Fibroblast of skin of left quadriceps (primary cell): Measurements from ENCODE around the gene UBE2E2.

Experiments
- DNase-seq, 2 experiments: peaks; one replicate each; pipeline ENCODE4 v3.0.0-alpha.2; 2013; ENCODE audit warnings: low read depth in 2 of 2

UBE2E2 gene

GRCh38 chr3:23240171-23240785, 37.2 kb downstream of the UBE2E2 start:
- no peak for DNase-seq

- DNase-seq = no peak
Observed at GRCh38 chr3:23241256-23241655, 38.1 kb downstream of the UBE2E2 start.

DNA sequence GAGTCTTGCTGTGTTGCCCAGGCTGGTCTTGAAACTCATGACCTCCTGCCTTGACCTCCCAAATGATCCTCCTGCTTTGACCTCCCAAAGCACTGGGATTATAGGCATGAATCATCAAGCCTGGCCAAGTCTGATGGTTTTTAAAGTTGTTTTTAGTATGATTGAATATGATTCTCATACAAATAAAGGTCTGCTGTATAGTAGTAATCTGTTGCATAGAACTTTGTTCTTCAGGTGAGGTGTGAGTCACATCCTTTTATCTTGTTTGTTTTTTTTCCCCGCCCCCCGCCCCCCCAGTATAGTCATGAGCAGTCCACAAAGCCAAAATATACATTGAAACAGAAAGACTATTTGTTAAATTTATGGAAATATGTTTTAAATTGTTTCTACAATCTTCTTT, 39.0 kb downstream of the UBE2E2 start:
- DNase-seq = no peak

- DNase-seq = no peak
Observed at GRCh38 chr3:23244324-23245041, 41.4 kb downstream of the UBE2E2 start.

DNA sequence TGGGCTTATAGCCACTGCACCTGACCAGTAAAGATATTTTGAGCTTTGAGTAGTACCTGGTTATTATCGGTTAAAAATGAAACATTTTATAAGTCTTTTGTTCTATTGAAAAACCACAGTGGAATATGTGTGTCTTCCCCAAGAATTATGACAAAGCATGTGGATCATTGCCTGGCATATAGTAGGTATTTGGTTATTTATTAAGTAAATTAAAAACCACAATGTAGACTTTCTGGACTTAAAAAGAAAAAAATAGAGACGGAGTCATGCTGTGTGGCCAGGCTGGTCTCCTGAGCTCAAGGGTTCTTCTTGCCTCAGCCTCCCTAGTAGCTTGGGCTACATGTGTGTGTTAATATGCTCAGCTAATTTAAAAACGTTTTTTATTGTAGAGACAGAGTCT, 43.5 kb downstream of the UBE2E2 start:
- no peak for DNase-seq

GRCh38 chr3:23248594-23249131, 45.5 kb downstream of the UBE2E2 start:
- DNase-seq = no peak

DNA sequence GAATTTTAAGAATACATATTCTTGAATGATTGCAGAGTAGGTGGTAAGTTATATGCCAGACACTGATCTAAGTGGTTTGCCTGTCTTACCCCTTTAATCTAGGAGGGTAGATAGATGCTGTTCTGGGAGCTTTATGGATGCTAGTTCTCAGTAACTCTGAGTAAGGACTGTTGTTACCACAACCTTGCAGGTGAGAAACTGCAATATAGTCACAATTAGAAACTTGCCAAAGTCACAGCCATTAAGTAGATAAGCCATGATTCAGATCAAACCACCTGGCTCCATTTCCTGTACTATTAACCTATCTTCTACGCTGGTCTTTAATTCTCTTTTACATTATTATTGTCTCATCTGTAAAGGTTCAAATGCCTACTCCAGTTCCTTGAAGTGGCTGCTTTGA, 46.8 kb downstream of the UBE2E2 start:
- DNase-seq = no peak

GRCh38 chr3:23252122-23252521, 49.0 kb downstream of the UBE2E2 start:
- no peak for DNase-seq

- DNase-seq = no peak
Observed at GRCh38 chr3:23253214-23253613, 50.1 kb downstream of the UBE2E2 start.

DNA sequence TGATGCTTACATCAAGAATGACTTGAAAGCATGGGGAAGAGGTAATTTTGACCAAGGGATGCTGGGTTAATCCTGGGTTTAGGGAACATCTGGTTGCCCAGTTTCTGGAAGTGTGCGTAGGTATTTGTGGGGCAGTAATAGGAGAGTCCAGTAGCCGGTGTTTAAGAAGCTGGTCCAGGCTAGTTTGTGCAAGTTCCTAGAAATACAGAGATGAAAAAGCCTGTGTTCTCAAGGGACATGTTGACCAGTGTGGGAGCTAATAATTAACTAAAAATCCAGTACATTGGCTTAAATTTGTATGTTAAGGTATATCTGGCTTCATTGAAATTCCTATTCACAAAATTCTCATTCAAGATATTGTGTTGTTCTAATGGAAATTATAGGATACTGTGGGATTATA, 51.2 kb downstream of the UBE2E2 start:
- no peak for DNase-seq

DNA sequence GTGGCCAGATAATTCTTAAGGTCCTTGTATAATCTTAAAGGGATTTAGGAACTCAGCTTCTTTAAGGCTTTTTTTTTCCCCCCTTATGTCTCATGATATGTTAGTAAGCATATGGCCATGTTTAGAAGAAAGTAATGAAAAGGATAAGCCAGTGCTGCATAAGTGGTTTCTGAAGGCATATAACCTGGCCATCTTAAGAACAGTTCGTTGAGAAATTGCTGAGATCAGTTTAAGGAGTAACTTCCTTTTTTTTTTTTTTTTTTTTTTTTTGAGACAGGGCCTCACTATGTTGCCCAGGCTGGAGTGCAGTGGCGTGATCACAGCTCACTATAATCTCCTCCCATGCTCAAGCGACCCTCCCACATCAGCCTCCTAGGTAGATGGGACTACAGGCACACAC, 51.7 kb downstream of the UBE2E2 start:
- no peak for DNase-seq

DNA sequence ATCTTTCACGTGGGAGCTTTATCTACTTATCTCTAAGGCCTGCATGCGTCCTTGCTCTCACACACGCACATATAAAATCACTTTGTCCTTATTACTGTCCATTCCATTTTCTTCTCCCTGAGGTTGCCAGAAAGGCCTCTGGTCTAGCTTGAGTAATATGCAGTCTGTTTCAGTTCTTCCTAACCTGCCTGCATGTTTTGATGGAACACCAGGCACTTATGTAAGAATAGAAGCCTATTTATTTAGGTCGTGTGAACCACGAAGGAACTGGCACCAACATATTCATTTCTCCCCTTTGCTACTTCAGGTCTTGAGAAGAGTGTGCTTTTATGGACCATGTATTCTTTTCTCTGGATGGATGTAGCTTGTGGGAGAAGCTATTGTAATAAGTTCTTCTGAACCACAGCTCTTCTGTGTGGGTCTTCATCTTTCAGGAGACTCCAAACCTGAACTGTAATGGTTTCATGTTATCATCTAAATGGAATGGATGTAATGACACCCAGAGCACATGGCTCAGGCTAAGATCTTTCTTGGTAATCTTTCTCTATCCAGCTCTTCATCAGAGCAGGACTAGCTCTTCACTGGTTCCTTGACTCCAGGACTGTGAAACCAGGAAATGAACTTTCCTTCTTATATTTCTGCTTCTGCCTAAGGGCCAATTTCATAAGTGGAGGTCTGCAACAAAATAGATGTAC, 53.8 kb downstream of the UBE2E2 start:
- no peak for DNase-seq

- DNase-seq = no peak
Observed at GRCh38 chr3:23258110-23258509, 55.0 kb downstream of the UBE2E2 start.

DNA sequence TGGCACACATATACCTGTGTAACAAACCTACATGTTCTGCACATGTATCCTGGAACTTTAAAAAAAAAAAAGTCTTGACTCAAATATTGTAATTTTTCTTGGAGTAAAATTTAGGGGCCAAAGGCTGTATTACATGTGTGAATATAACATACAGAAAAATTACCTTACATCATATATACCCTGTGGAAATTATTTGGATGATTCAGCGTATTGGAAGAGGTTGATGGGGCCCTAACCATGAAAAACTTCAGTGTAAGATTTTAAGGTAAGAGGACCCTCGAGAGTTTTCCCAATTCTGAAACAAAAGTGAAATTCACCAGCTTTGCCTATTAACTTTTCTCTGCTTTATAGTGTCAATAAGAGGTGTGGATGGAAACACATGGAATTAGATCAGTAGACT, 56.4 kb downstream of the UBE2E2 start:
- no peak for DNase-seq

DNA sequence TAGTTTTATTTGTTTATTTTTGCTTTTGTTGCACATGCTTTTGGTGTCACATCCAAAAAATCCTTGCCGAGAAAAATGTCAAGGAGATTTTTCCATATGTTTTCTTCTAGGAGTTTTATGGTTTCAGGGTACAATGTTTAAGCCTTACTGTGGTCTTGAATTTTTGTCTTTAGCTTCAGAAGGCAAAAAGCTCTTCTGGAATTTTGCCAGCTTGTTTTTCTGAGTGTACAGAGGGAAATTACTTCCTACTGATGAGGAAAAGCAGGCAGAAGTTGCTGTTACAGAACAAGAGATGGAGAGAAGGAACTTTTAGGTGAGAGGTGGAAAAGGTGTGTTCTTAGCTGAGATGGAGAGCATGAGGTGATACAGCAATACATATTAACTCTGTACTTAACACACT, 59.6 kb downstream of the UBE2E2 start:
- DNase-seq = no peak

GRCh38 chr3:23263796-23264195, 60.7 kb downstream of the UBE2E2 start:
- no peak for DNase-seq

DNA sequence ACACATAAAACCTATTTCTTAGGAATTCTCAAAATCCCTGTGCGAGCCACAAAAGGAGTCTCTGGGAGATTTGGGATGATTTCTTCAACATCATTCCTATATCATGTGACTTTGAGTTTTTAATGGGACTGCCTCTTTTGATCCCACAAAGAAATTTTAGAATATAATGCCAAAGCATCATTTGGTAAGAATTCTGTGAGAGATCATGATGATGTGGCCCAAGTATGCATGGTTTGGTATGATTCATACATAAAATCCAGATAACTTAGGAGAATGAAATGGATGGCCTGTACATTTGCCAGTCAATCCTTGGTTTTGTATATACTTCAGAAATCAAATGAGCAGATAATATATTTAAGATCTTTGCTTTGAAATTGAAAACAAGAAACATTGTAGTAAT, 61.3 kb downstream of the UBE2E2 start:
- DNase-seq = peak; percentile 72 to 75

- DNase-seq = no peak
Observed at GRCh38 chr3:23270423-23270822, 67.3 kb downstream of the UBE2E2 start.

DNA sequence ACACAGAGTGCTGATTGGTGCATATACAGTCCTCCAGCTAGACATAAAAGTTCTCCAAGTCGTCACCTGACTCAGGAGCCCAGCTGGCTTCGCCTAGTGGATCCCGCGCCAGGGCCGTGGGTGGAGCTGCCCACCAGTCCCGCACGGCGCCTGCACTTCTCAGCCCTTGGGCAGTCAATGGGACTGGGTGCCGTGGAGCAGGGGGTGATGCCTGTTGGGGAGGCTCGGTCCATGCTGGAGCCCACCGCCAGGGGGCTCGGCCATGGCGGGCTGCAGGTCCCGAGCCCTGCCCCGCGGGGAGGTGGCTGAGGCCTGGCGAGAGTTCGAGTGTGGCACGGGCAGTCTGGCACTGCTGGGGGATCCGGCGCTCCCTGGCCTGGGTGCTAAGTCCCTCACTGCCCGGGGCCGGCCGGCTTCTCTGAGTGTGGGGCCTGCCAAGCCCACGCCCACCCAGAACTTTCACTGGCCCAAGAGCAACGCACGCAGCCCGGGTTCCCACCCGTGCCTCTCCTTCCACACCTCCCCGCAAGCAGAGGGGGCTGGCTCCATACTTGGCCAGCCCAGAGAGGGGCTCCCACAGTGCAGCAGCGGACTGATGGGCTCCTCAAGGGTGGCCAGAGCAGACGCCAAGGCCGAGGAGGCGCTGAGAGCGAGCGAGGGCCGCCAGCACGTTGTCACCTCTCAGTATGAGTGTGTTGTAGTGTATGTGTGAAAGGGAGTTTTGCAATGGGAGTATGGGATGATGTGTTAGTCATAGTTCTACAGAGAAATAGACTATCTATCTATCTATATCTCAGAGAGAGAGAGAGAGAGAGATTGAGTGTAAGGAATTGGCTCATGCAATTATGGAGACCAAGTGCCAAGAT, 69.0 kb downstream of the UBE2E2 start:
- no peak for DNase-seq

GRCh38 chr3:23272820-23273219, 69.7 kb downstream of the UBE2E2 start:
- DNase-seq = no peak

- no peak for DNase-seq
Observed at GRCh38 chr3:23275061-23275460, 71.9 kb downstream of the UBE2E2 start.

DNA sequence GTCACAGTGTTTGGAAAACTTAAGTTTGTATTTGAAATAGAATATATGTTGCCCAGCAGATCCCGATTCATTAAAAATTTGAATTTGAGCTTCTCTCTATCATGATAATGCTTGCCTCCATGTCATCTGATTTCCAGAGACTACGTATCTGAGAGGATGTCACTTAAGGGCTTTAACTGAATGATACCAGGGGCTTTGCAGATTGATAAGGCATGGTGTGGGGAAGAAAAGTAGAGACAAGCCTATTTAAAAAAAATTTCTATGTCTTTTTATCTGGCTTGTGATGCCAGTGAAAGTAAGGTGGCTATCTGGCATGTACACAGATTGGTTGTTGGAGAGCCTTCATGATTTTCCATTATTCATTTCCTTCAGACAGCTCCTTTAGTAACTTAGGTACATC, 72.7 kb downstream of the UBE2E2 start:
- DNase-seq = no peak
